H1 (cell line): ENCODE results near the gene OMA1. TPM values are rescaled to one million over a fixed set of nuclear protein-coding genes. Genes with fewer than 3 reads are reported as not detected.

Source experiments
- CTCF ChIA-PET: fragments of 300-600 bp; sonication (Branson Sonifier 250); formaldehyde crosslinking; loops from one replicate; lab custom pipeline; 2021; ENCODE audit not compliant: partially characterized antibody; lab: Charles Lee
- POLR2A ChIA-PET: fragments of 300-600 bp; sonication (Branson Sonifier 250); formaldehyde crosslinking; loops from one replicate; lab custom pipeline; 2021; ENCODE audit warnings: inconsistent platforms; ENCODE audit not compliant: partially characterized antibody; lab: Charles Lee
- DNase-seq, 2 experiments: peaks; one replicate each; pipeline versions ENCODE4 v3.0.0 to v3.0.0-alpha.2; 2010 to 2022; ENCODE audit warnings: low spot score in 2 of 2, low read depth in 1 of 2, mixed read lengths in 1 of 2
- FAIRE-seq: peaks from 2 replicates; lab custom pipeline; 2011; peaks lifted over from hg19 to GRCh38; lab: Jason Lieb, UNC
- H2AFZ ChIP-seq: 2 replicates; pipeline ENCODE4 v1.8.1; 2012; ENCODE audit warnings: low read length, inconsistent platforms
- H2AK5ac ChIP-seq: 2 replicates; pipeline ENCODE4 v1.6.1; 2013; ENCODE audit warnings: low read depth, low read length
- H2BK120ac ChIP-seq: replicated peaks from 2 replicates; pipeline ENCODE3; 2013; ENCODE audit warnings: low read depth, low read length, inconsistent platforms
- H2BK12ac ChIP-seq: 2 replicates; pipeline ENCODE4 v1.6.1; 2013; ENCODE audit warnings: low read depth, low read length
- H2BK15ac ChIP-seq: 2 replicates; pipeline ENCODE4 v1.6.1; 2013; ENCODE audit warnings: low read length
- H2BK20ac ChIP-seq: 2 replicates; pipeline ENCODE4 v1.6.1; 2013; ENCODE audit warnings: low read length
- H2BK5ac ChIP-seq: 2 replicates; pipeline ENCODE4 v1.6.1; 2013; ENCODE audit warnings: low read depth, low read length
- H3K14ac ChIP-seq: 2 replicates; pipeline ENCODE4 v1.6.1; 2013; ENCODE audit warnings: inconsistent platforms; ENCODE audit not compliant: insufficient read length
- H3K18ac ChIP-seq: 2 replicates; pipeline ENCODE4 v1.6.1; 2013; ENCODE audit warnings: low read length; ENCODE audit errors: extremely low read depth
- H3K23ac ChIP-seq: 2 replicates; pipeline ENCODE4 v1.6.1; 2013; ENCODE audit warnings: inconsistent platforms; ENCODE audit not compliant: insufficient read length
- H3K23me2 ChIP-seq: 2 replicates; pipeline ENCODE4 v1.6.1; 2013; ENCODE audit warnings: low read depth, low read length
- H3K27ac ChIP-seq: 2 replicates; pipeline ENCODE4 v1.6.1; 2011; ENCODE audit warnings: low read depth, low read length, inconsistent platforms
- H3K27me3 ChIP-seq, 4 experiments: replicated peaks in 1 of 4; 1 replicate in 1 of 4; 2 replicates in 3 of 4; pipeline versions ENCODE4 v1.6.1 to v1.8.1; 2011 to 2013; ENCODE audit warnings: low read length in 3 of 4, mild to moderate bottlenecking in 3 of 4, inconsistent platforms in 2 of 4, mixed read lengths in 2 of 4, moderate library complexity in 1 of 4; ENCODE audit not compliant: control insufficient read depth in 3 of 4, insufficient read depth in 3 of 4; ENCODE audit errors: extremely low read depth in 1 of 4
- H3K36me3 ChIP-seq, 4 experiments: 2 replicates each; pipeline versions ENCODE4 v1.6.1 to v1.8.1; 2011 to 2013; ENCODE audit warnings: mild to moderate bottlenecking in 4 of 4, low read length in 3 of 4, moderate library complexity in 2 of 4, control low read depth in 1 of 4, inconsistent platforms in 1 of 4; ENCODE audit not compliant: insufficient read depth in 4 of 4, control insufficient read depth in 2 of 4
- H3K4ac ChIP-seq: replicated peaks from 2 replicates; pipeline ENCODE3; 2013; ENCODE audit warnings: low read length, low read depth, mixed read lengths, inconsistent platforms; ENCODE audit not compliant: insufficient read length
- H3K4me1 ChIP-seq, 4 experiments: replicated peaks in 1 of 4; 1 replicate in 1 of 4; 2 replicates in 3 of 4; pipeline versions ENCODE4 v1.6.1 to v1.8.1; 2011 to 2013; ENCODE audit warnings: low read length in 3 of 4, inconsistent platforms in 2 of 4, mixed read lengths in 1 of 4; ENCODE audit not compliant: insufficient read depth in 4 of 4, control insufficient read depth in 3 of 4
- H3K4me2 ChIP-seq, 2 experiments: 2 replicates each; pipeline versions ENCODE4 v1.6.1 to v1.8.1; 2011 to 2013; ENCODE audit warnings: low read depth in 2 of 2, low read length in 2 of 2, control low read depth in 1 of 2, inconsistent platforms in 1 of 2, mild to moderate bottlenecking in 1 of 2; ENCODE audit not compliant: insufficient read depth in 1 of 2
- H3K4me3 ChIP-seq, 4 experiments: fragments of 200-600, 300-600 bp in 1 of 4; sonication (generic), shearing (Covaris generic), sonication (Bioruptor Twin) in 1 of 4; 2 replicates each; pipeline versions ENCODE4 v1.5.1 to v1.8.1; 2011 to 2016; ENCODE audit warnings: low read length in 4 of 4, low read depth in 3 of 4, control low read depth in 2 of 4, inconsistent platforms in 2 of 4, mild to moderate bottlenecking in 2 of 4, mixed read lengths in 1 of 4, moderate library complexity in 1 of 4; ENCODE audit not compliant: insufficient read depth in 2 of 4; ENCODE audit errors: extremely low read depth in 1 of 4
- H3K56ac ChIP-seq: replicated peaks from 2 replicates; pipeline ENCODE3; 2013; ENCODE audit warnings: low read depth, mild to moderate bottlenecking, mixed read lengths, low read length, inconsistent platforms; ENCODE audit not compliant: insufficient read length
- H3K79me1 ChIP-seq: 2 replicates; pipeline ENCODE4 v1.6.1; 2013; ENCODE audit warnings: low read depth, low read length, control low read depth
- H3K79me2 ChIP-seq, 2 experiments: 2 replicates each; pipeline versions ENCODE4 v1.6.1 to v1.8.1; 2012 to 2013; ENCODE audit warnings: low read length in 2 of 2, mild to moderate bottlenecking in 2 of 2, inconsistent platforms in 1 of 2; ENCODE audit not compliant: insufficient read depth in 2 of 2, control insufficient read depth in 1 of 2
- H3K9ac ChIP-seq, 4 experiments: replicated peaks in 1 of 4; 1 replicate in 1 of 4; 2 replicates in 3 of 4; pipeline versions ENCODE4 v1.6.1 to v1.8.1; 2011 to 2013; ENCODE audit warnings: low read depth in 3 of 4, low read length in 3 of 4, control low read depth in 2 of 4, mild to moderate bottlenecking in 2 of 4, moderate library complexity in 2 of 4, inconsistent platforms in 1 of 4; ENCODE audit errors: extremely low read depth in 1 of 4
- H3K9me3 ChIP-seq, 2 experiments: 2 replicates each; pipeline versions ENCODE4 v1.6.1 to v1.8.1; 2012 to 2013; ENCODE audit warnings: mild to moderate bottlenecking in 2 of 2, moderate library complexity in 2 of 2, control low read depth in 1 of 2, inconsistent platforms in 1 of 2, low read depth in 1 of 2, low read length in 1 of 2, mixed read lengths in 1 of 2; ENCODE audit not compliant: insufficient read depth in 2 of 2
- H4K20me1 ChIP-seq, 2 experiments: replicated peaks in 1 of 2; 2 replicates each; pipeline versions ENCODE3 to v1.8.1; 2011 to 2013; ENCODE audit warnings: inconsistent platforms in 2 of 2, low read length in 2 of 2, mild to moderate bottlenecking in 1 of 2; ENCODE audit not compliant: insufficient read depth in 2 of 2, control insufficient read depth in 1 of 2
- H4K5ac ChIP-seq: 2 replicates; pipeline ENCODE4 v1.6.1; 2013; ENCODE audit warnings: low read length, low read depth, mixed read lengths, inconsistent platforms; ENCODE audit not compliant: insufficient read length
- H4K8ac ChIP-seq: 2 replicates; pipeline ENCODE4 v1.8.0; 2013; ENCODE audit warnings: mild to moderate bottlenecking, moderate library complexity, low read length, inconsistent platforms; ENCODE audit not compliant: insufficient read depth; ENCODE audit errors: extremely low read depth
- H4K91ac ChIP-seq: replicated peaks from 2 replicates; pipeline ENCODE3; 2013; ENCODE audit warnings: low read length, mixed read lengths, inconsistent platforms; ENCODE audit not compliant: insufficient read length
- BCL11A ChIP-seq, 2 experiments: IDR thresholded peaks; one replicate each; pipeline ENCODE4 v1.6.1; 2011; ENCODE audit warnings: low read depth in 2 of 2, low read length in 2 of 2, mild to moderate bottlenecking in 2 of 2
- BRCA1 ChIP-seq: IDR thresholded peaks from 2 replicates; pipeline ENCODE4 v1.6.1; 2012; ENCODE audit warnings: low read depth, low read length, improper control_type of control experiment
- EGR1 ChIP-seq: IDR thresholded peaks from 2 replicates; pipeline ENCODE4 v1.6.1; 2011; ENCODE audit warnings: low read depth, low read length, borderline replicate concordance
- EP300 ChIP-seq, 2 experiments: IDR thresholded peaks; 1 replicate in 1 of 2; 2 replicates in 1 of 2; pipeline ENCODE4 v1.6.1; 2011 to 2012; ENCODE audit warnings: low read depth in 2 of 2, low read length in 2 of 2, mild to moderate bottlenecking in 2 of 2, borderline replicate concordance in 1 of 2, inconsistent platforms in 1 of 2, moderate library complexity in 1 of 2
- POLR2AphosphoS5 ChIP-seq: IDR thresholded peaks from 2 replicates; pipeline ENCODE4 v1.6.1; 2011; ENCODE audit warnings: low read depth, low read length
- POU5F1 ChIP-seq: IDR thresholded peaks from 2 replicates; pipeline ENCODE4 v1.6.1; 2011; ENCODE audit warnings: low read depth, mild to moderate bottlenecking, low read length, moderate library complexity
- SAP30 ChIP-seq: fragments of 300-600 bp; sonication (generic); IDR thresholded peaks from 2 replicates; pipeline ENCODE4 v1.7.1; 2012; ENCODE audit warnings: low read length, moderate library complexity, mild to moderate bottlenecking, inconsistent platforms; ENCODE audit not compliant: insufficient read depth, insufficient replicate concordance
- SUZ12 ChIP-seq: fragments of 200-600 bp; sonication (generic); IDR thresholded peaks from 2 replicates; pipeline ENCODE4 v1.6.1; 2012; ENCODE audit warnings: mild to moderate bottlenecking, inconsistent platforms, low read length, moderate library complexity, mixed read lengths
- WGBS, 2 experiments: shearing (Covaris generic) in 1 of 2; methylation state at CpG; one replicate each; pipeline versions ENCODE4 v1.1.6 to v1.1.7; 2013 to 2015; ENCODE audit warnings: low lambda C conversion rate in 2 of 2, mixed read lengths in 2 of 2, inconsistent platforms in 1 of 2, low coverage in 1 of 2, missing lambda C conversion rate in 1 of 2; ENCODE audit not compliant: insufficient replicate concordance in 2 of 2, insufficient coverage in 1 of 2, insufficient read length in 1 of 2; ENCODE audit errors: extremely low coverage in 1 of 2, missing lambda C conversion rate in 1 of 2; 5-methylcytosine and 5-hydroxymethylcytosine counted together
- polyA plus RNA-seq, 7 experiments: library from polyadenylated mRNA; depleted of rRNA in 3 of 7; stranded (reverse) in 5 of 7; unstranded in 2 of 7; fragments of >200 nt in 5 of 7; fragments of 200-250 nt in 2 of 7; gene quantifications; 1 replicate in 5 of 7; 2 replicates in 1 of 7; 4 replicates in 1 of 7; pipeline versions ENCODE4 v1.2.1 to v1.2.3, GENCODE V29; 2011 to 2013; ENCODE audit warnings: missing spikeins in 2 of 7, mixed read lengths in 2 of 7
- total RNA-seq: library from RNA; stranded (reverse); fragmentation: NEBNext Ultra II Directional; extraction: Animal tissue kit (Norgen Biotek cat#: 25700); gene quantifications from 2 replicates; pipeline ENCODE4 v1.2.1, GENCODE V29; 2021
- TF ChIP-seq, protein P1 (sequence below): IDR thresholded peaks from 2 replicates; pipeline ENCODE4 v1.6.1; 2012; ENCODE audit warnings: low read length, inconsistent platforms
- TF ChIP-seq, protein P2 (sequence below): IDR thresholded peaks from 2 replicates; pipeline ENCODE4 v1.6.1; 2011; ENCODE audit warnings: low read depth, mild to moderate bottlenecking, low read length; ENCODE audit not compliant: insufficient read depth

The OMA1 gene
- total and polyA plus RNA-seq, 2 of the 8 experiments (the other 6 are each of a cell fraction or from before 2014, with no cell fraction given): 7.7 to 11.7 TPM

DNA sequence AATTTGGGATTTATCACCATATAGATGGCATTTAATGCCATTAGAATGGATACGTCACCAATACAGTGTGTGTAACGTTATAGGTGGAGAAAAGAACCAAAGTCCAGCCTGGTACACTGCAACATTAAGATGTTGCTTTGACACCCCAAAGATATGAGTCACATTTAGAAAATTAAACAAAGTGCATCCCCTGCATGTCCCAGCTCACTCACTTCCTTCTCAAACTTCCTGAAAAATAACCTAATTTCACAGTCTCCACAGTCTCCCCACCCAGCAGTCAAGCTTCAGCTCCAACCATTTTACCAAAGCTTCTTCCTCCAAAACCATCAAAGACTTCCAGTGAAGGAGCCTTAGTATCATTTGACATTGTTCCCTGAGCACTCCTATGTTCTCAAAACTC is 111.9 kb downstream of the OMA1 start:
- WGBS, 2 experiments: 85% methylated on average over 2 of the region's 2 CpGs; no CpG with 5 or more reads in 1 of the 2 experiments
- ChIA-PET CTCF (interaction anchor here (0.6 to 0.7 kb wide), 2 partner anchors 204 to 470 kb away, joined by 3 read pairs; no protein-coding TSS in a partner anchor), POLR2A (interaction anchor here (1.2 kb wide), 1 partner anchor 12 kb away, joined by 3 read pairs; no protein-coding TSS in a partner anchor)
- Histone ChIP-seq H3K27me3 (no peaks in the 10 kb centered on the region), H2BK12ac (no peak overlapping the region), H3K4me2 (no peak overlapping the region), H3K4me1 (peaks cover 0 to 4% (median 2%) of the 10 kb centered on the region in 4 experiments; a peak in 4 of 7 replicates), H2BK120ac (no peak overlapping the region), H4K8ac (no peak overlapping the region), H4K5ac (no peak overlapping the region), H2AFZ (no peak overlapping the region), H3K79me2 (no peaks in the 10 kb centered on the region), H4K91ac (no peak overlapping the region), H3K56ac (no peak overlapping the region), H3K14ac (no peak overlapping the region), H3K36me3 (no peaks in the 10 kb centered on the region), H2BK20ac (no peak overlapping the region), H3K23me2 (no peaks in the 10 kb centered on the region; the same call in 1 of the 2 replicates), H3K23ac (no peak overlapping the region), H3K79me1 (no peaks in the 10 kb centered on the region), H3K4me3 (no peak overlapping the region), H3K27ac (no peak overlapping the region), H2BK15ac (no peak overlapping the region), H4K20me1 (no peaks in the 10 kb centered on the region), H2AK5ac (no peak overlapping the region), H3K4ac (no peak overlapping the region), H2BK5ac (no peak overlapping the region), H3K9ac (no peak overlapping the region), H3K9me3 (no peaks in the 10 kb centered on the region), H3K18ac (no peak overlapping the region)
- DNase-seq: no peak
- no peak for FAIRE-seq
- TF ChIP-seq, protein P1, sequence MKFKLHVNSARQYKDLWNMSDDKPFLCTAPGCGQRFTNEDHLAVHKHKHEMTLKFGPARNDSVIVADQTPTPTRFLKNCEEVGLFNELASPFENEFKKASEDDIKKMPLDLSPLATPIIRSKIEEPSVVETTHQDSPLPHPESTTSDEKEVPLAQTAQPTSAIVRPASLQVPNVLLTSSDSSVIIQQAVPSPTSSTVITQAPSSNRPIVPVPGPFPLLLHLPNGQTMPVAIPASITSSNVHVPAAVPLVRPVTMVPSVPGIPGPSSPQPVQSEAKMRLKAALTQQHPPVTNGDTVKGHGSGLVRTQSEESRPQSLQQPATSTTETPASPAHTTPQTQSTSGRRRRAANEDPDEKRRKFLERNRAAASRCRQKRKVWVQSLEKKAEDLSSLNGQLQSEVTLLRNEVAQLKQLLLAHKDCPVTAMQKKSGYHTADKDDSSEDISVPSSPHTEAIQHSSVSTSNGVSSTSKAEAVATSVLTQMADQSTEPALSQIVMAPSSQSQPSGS: no peak
- no peak for TF ChIP-seq POU5F1
- TF ChIP-seq EGR1: no peak
- TF ChIP-seq BRCA1: no peak
- no peak for TF ChIP-seq SAP30
- TF ChIP-seq, protein P2, sequence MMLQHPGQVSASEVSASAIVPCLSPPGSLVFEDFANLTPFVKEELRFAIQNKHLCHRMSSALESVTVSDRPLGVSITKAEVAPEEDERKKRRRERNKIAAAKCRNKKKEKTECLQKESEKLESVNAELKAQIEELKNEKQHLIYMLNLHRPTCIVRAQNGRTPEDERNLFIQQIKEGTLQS: no peak
- no peak for TF ChIP-seq EP300 (IDR thresholded peaks at IDR 0.05; ENCODE audit: borderline replicate concordance in 1 of 2, low read depth in 2 of 2, low read length in 2 of 2)
- no peak for TF ChIP-seq POLR2AphosphoS5
- TF ChIP-seq BCL11A (IDR thresholded peaks at IDR 0.05; ENCODE audit: low read depth in 2 of 2, low read length in 2 of 2): no peak
- TF ChIP-seq SUZ12: no peak
